ENCODE results near the gene EEPD1. TPM values are rescaled to one million over a fixed set of nuclear protein-coding genes. Genes with fewer than 3 reads are reported as not detected.
"Not testable (repeated sequence)": the region's sequence is repeated elsewhere in the genome, so short reads cannot be mapped to it uniquely, and the experiment has no call there.

EEPD1 gene
- total RNA-seq, 2 experiments from 2014 or later = 2.6 TPM

DNA sequence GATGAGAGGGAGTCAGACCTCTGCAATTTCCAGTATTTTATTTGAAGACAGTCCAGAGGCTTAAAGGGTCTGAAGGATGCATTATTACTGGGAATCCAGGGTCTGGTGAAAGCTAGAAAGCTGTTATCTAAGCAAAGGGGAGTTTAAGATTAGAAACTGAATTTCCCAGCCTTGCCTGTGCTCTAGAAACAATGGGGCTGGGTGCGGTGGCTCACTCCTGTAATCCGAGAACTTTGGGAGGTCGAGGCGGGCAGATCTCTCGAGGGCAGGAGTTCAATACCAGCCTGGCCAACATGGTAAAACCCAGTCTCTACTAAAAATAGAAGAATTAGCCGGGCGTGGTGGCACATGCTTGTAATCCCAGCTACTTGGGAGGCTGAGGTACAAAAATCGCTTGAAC, 165.1 kb downstream of the EEPD1 start:
- H3K27ac Mint-ChIP-seq = no peak overlapping the region
- no peaks in the 10 kb centered on the region for H3K9me3 Mint-ChIP-seq (ENCODE audit: insufficient read depth)
- ChIA-PET CTCF (interaction anchor here (0.6 to 3.0 kb wide), 22 partner anchors 13 to 342 kb away, joined by 3 to 25 read pairs (median 4); no protein-coding TSS in a partner anchor), POLR2A (no interaction called here)
- H3K4me1 Mint-ChIP-seq (ENCODE audit: low read depth) = no peaks in the 10 kb centered on the region
- ATAC-seq = no peak
- H3K4me3 Mint-ChIP-seq = no peak overlapping the region
- peaks cover 4% of the 10 kb centered on the region for H3K27me3 Mint-ChIP-seq (ENCODE audit: low read depth)
- DNase-seq = no peak
- no peaks in the 10 kb centered on the region for H3K36me3 Mint-ChIP-seq (ENCODE audit: low read depth)

DNA sequence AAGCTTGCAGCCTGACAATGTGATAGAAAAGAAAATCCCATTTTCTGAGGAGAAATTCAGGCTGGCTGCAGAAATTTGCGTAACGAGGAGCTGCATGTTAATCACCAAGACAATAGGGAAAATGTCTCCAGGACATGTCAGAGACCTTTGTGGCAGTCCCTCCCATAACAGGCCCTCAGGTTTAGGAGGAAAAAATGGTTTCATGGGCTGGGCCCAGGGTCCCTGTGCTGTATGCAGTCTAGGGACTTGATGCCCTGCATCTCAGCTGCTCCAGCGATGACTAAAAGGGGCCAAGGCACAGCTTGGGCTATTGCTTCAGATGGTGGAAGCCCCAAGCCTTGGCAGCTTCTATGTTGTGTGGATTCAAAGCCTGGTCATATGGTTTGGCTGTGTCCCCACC, 168.2 kb downstream of the EEPD1 start:
- ATAC-seq; H3K27me3 Mint-ChIP-seq (ENCODE audit: low read depth); H3K9me3 Mint-ChIP-seq (ENCODE audit: insufficient read depth); H3K27ac Mint-ChIP-seq; DNase-seq; H3K4me3 Mint-ChIP-seq; H3K36me3 Mint-ChIP-seq (ENCODE audit: low read depth); H3K4me1 Mint-ChIP-seq (ENCODE audit: low read depth): not testable (repeated sequence)
- ChIA-PET CTCF (interaction anchor here (1.3 to 1.7 kb wide), 2 partner anchors 336 to 345 kb away, joined by 3 to 4 read pairs; no protein-coding TSS in a partner anchor), POLR2A (interaction anchor here (0.6 kb wide), 1 partner anchor 194 kb away, joined by 3 read pairs; no protein-coding TSS in a partner anchor)

DNA sequence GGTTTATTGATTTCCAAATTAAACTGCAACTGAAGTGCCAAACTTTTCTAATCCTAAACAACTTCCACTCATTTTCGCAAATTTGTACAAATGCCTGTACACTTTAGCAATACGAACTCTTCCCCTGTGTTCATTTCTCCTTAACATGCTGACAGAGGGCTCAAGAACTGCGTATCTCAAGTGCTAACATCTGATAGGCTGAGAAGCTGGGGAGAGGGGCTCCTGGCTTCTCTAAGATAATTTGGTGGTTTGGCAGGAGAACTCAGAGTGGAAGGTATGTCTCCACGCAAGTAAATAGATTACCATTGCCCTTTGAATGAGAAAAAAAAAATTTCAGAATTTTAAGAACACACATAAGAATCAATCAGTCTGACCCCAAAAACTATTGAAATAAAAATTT, 183.3 kb downstream of the EEPD1 start:
- DNase-seq = no peak
- Mint-ChIP-seq H3K27me3 (ENCODE audit: low read depth) (peaks cover 3% of the 10 kb centered on the region), H3K9me3 (ENCODE audit: insufficient read depth) (no peaks in the 10 kb centered on the region), H3K27ac (no peak overlapping the region), H3K36me3 (ENCODE audit: low read depth) (no peaks in the 10 kb centered on the region), H3K4me3 (no peak overlapping the region), H3K4me1 (ENCODE audit: low read depth) (no peaks in the 10 kb centered on the region)
- ChIA-PET CTCF (interaction anchor here (3.9 kb wide), 1 partner anchor 17 kb away, joined by 15 read pairs; no protein-coding TSS in a partner anchor), POLR2A (no interaction called here)
- ATAC-seq = no peak

DNA sequence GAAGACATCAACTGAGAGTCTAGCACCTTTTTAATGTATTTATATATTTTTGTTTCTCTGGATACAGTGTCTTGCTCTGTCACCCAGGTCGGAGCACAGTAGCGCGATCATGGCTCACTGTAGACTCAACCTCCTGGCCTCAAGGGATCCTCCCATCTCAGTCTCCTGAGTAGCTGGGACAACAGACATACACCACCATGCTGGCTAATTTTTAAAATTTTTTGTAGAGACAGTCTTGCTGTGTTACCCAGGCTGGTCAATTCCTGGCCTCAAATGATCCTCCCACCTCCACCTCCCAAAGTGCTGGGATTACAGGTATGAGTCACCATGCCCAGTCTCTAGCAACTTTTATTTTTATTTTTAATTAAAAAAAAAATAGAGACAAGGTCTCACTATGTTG, 185.2 kb downstream of the EEPD1 start:
- H3K36me3 Mint-ChIP-seq (ENCODE audit: low read depth) = no peaks in the 10 kb centered on the region
- POLR2A ChIA-PET = no interaction called here
- H3K9me3 Mint-ChIP-seq (ENCODE audit: insufficient read depth) = no peaks in the 10 kb centered on the region
- H3K4me3 Mint-ChIP-seq = no peak overlapping the region
- ATAC-seq (no peak), DNase-seq (no peak)
- H3K27me3 Mint-ChIP-seq (ENCODE audit: low read depth) = peaks cover 3% of the 10 kb centered on the region
- H3K4me1 Mint-ChIP-seq (ENCODE audit: low read depth) = no peaks in the 10 kb centered on the region
- no peak overlapping the region for H3K27ac Mint-ChIP-seq
- CTCF ChIA-PET = interaction anchor here (1.4 to 3.9 kb wide), 2 partner anchors 19 kb away, joined by 7 to 15 read pairs; no protein-coding TSS in a partner anchor

DNA sequence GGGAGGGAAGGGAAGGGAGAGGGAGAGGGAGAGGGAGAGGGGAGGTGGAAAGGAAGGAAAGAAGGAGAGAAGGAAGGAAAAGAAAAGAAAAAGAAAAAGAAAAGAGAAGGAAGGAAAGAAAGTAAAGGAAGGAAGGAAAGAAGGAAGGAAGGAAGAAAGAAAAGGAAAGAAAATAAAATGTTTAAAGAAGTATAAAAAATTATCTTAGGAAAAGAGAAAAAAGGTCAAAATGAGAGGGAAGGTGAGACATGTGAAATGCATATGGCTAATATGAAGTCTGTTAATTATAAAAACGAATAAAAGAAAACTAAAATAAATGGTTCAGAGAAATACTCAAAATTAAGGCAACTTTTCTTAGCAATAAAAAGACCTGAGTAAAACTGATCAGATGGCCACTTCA, 190.5 kb downstream of the EEPD1 start:
- Mint-ChIP-seq H3K4me1 (ENCODE audit: low read depth) (no peaks in the 10 kb centered on the region), H3K27ac (no peak overlapping the region), H3K4me3 (no peak overlapping the region), H3K36me3 (ENCODE audit: low read depth) (no peaks in the 10 kb centered on the region), H3K9me3 (ENCODE audit: insufficient read depth) (no peaks in the 10 kb centered on the region), H3K27me3 (ENCODE audit: low read depth) (peaks cover 8% of the 10 kb centered on the region)
- ChIA-PET POLR2A (no interaction called here), CTCF (interaction anchor here (1.7 kb wide), 1 partner anchor 25 kb away, joined by 6 read pairs; no protein-coding TSS in a partner anchor)
- no peak for DNase-seq
- ATAC-seq = no peak

DNA sequence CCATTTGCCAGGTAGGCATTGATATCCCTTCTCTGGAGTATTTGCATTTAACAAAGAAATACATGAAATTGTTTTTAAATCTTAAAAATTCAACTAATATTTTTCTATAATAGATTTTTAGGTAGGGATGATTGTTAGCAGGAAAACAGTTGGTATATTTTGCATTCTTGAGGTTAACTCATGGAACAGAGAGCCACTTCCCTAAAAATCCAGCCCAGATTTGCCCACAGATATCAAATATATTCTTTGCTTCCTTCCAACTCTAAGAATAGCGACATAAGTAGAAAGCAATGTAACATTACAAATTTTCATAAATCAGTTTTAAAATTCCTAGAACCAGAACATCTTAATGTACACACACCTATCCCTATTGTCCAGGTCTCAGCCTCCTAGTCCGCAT, 191.6 kb downstream of the EEPD1 start:
- POLR2A ChIA-PET = no interaction called here
- no peak overlapping the region for H3K4me3 Mint-ChIP-seq
- no peaks in the 10 kb centered on the region for H3K9me3 Mint-ChIP-seq (ENCODE audit: insufficient read depth)
- H3K4me1 Mint-ChIP-seq (ENCODE audit: low read depth) = no peaks in the 10 kb centered on the region
- H3K36me3 Mint-ChIP-seq (ENCODE audit: low read depth) = no peaks in the 10 kb centered on the region
- CTCF ChIA-PET = no interaction called here
- peaks cover 8% of the 10 kb centered on the region for H3K27me3 Mint-ChIP-seq (ENCODE audit: low read depth)
- DNase-seq = no peak
- H3K27ac Mint-ChIP-seq = no peak overlapping the region
- ATAC-seq = no peak

DNA sequence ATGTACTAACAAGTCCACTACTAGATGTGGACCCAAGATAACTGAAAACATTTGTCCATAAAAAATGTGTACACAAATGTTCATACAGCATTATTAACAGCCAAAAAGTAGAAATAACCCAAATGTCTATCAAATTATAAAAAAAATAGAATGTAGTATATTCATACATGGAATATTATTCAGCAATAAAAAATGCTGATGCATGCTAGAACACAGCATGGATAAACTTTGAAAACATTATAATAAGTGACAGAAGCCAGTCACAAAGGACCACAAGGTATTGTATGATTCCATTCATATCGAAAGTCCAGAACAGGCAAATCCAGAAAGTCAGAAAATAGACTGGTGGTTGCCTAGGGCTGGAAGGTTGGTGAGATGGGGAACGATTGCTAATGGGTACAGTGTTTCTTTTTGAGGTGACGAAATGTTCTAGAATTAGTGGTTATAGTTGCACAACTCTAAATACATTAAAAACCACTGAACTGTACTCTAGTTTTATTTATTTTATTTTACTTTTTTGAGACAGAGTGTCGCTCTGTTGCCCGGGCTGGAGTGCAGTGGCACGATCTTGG, 193.3 kb downstream of the EEPD1 start:
- Mint-ChIP-seq H3K4me3 (no peak overlapping the region), H3K4me1 (ENCODE audit: low read depth) (no peaks in the 10 kb centered on the region), H3K36me3 (ENCODE audit: low read depth) (no peaks in the 10 kb centered on the region), H3K27me3 (ENCODE audit: low read depth) (peaks cover 8% of the 10 kb centered on the region), H3K9me3 (ENCODE audit: insufficient read depth) (no peaks in the 10 kb centered on the region), H3K27ac (no peak overlapping the region)
- POLR2A ChIA-PET = no interaction called here
- DNase-seq (no peak), ATAC-seq (no peak)
- CTCF ChIA-PET = no interaction called here

DNA sequence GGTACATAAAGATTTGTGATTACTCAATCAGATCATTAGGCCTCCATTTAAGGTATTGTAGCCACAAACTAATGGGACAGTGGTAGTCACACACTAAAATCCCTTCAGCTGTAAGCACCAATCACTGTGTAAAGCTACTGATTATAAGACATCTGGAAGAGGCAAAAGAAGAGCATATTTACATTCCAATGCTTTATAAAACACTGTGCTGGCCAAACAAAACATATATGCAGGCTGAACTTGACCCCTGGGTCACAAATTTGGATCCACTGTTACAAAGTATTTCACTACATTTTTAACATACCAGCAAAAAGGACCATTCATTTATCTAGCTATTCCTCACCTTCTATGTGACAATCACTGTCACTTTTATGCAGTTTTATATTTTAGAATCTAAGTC, 195.2 kb downstream of the EEPD1 start:
- ChIA-PET CTCF (interaction anchor here (0.6 to 1.1 kb wide), 3 partner anchors 9 to 29 kb away, joined by 4 to 7 read pairs (median 4); no protein-coding TSS in a partner anchor), POLR2A (no interaction called here)
- Mint-ChIP-seq H3K36me3 (ENCODE audit: low read depth) (no peaks in the 10 kb centered on the region), H3K4me3 (no peak overlapping the region), H3K4me1 (ENCODE audit: low read depth) (no peaks in the 10 kb centered on the region), H3K27ac (no peak overlapping the region), H3K9me3 (ENCODE audit: insufficient read depth) (no peaks in the 10 kb centered on the region), H3K27me3 (ENCODE audit: low read depth) (peaks cover 8% of the 10 kb centered on the region)
- DNase-seq (no peak), ATAC-seq (no peak)

DNA sequence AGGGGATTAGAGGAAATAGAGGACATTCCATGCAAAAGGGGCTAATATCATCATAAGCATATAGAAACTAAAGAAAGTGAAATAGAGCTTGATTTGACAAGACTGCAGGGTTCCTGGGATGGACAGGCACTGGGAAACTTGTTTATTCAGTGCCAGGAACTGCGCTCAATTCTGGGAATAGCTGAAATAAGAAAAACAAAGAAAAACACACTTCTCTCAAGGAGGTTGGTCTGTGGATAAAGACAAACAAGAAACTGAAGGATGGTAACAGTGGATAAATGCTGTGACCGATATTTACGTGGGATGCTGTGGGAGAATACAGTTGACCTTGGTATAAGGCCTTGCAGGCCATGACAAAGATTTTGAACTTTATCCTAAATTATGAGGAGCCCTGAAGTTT, 195.7 kb downstream of the EEPD1 start:
- DNase-seq (no peak), ATAC-seq (no peak)
- ChIA-PET POLR2A (no interaction called here), CTCF (interaction anchor here (1.0 kb wide), 1 partner anchor 19 kb away, joined by 4 read pairs; no protein-coding TSS in a partner anchor)
- no peak overlapping the region for H3K27ac Mint-ChIP-seq
- H3K4me1 Mint-ChIP-seq (ENCODE audit: low read depth) = no peaks in the 10 kb centered on the region
- H3K36me3 Mint-ChIP-seq (ENCODE audit: low read depth) = no peaks in the 10 kb centered on the region
- H3K4me3 Mint-ChIP-seq = no peak overlapping the region
- no peaks in the 10 kb centered on the region for H3K9me3 Mint-ChIP-seq (ENCODE audit: insufficient read depth)
- H3K27me3 Mint-ChIP-seq (ENCODE audit: low read depth) = peaks cover 8% of the 10 kb centered on the region

DNA sequence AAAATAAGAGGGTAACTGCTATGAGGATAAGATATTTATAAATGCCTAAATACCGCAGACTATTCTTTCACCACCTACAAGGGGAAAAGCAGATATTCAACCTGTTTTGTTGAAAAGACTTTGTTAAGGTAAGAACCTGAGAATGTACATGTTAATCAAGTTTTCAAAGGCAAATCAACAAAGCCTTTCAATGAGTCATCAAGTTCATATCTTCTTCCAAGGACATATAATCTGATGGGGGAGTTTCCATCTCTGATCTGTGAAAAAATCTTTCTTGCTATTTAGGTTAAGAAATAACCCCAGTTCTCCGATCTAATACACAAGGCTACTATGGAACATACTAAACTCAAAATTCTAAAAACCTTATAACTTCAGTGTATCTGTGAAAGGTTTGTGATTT, 196.6 kb downstream of the EEPD1 start:
- no peak for DNase-seq
- CTCF ChIA-PET = no interaction called here
- peaks cover 7% of the 10 kb centered on the region for H3K27me3 Mint-ChIP-seq (ENCODE audit: low read depth)

More for the DNA sequence above, 196.6 kb downstream of the EEPD1 start:
- no peak overlapping the region for H3K4me3 Mint-ChIP-seq
- ATAC-seq = no peak
- H3K4me1 Mint-ChIP-seq (ENCODE audit: low read depth) = no peaks in the 10 kb centered on the region
- no peaks in the 10 kb centered on the region for H3K36me3 Mint-ChIP-seq (ENCODE audit: low read depth)
- POLR2A ChIA-PET = no interaction called here
- H3K27ac Mint-ChIP-seq = no peak overlapping the region
- H3K9me3 Mint-ChIP-seq (ENCODE audit: insufficient read depth) = no peaks in the 10 kb centered on the region

Other genes starting within 250 kb of the EEPD1 start
- 10 to 100 TPM; 80.8 to 83.3 TPM for gene ANLN, start 236.6 kb downstream of the EEPD1 start, total RNA-seq